IMR-90 (cell line): ENCODE results near the gene PYCR2. TPM values are rescaled to one million over a fixed set of nuclear protein-coding genes. Genes with fewer than 3 reads are reported as not detected.

Experiments
- microRNA-seq, 2 experiments: library from miRNA; stranded (forward) in 1 of 2; unstranded in 1 of 2; fragments of 10-50 nt in 1 of 2; fragments of <30 nt in 1 of 2; gene quantifications in 1 of 2; microRNA quantifications in 1 of 2; one replicate each; pipeline versions ENCODE3 to v1.1.0; 2013 to 2020; ENCODE audit not compliant: insufficient read depth in 1 of 2, insufficient read length in 1 of 2, unreplicated experiment in 1 of 2
- polyA plus RNA-seq, 3 experiments: library from polyadenylated mRNA; depleted of rRNA; stranded (reverse); fragments of >200 nt; gene quantifications; 2 replicates each; pipeline ENCODE4 v1.2.3, GENCODE V29; 2012; ENCODE audit warnings: low replicate concordance in 1 of 3
- small RNA-seq, 5 experiments: library from RNA; depleted of rRNA; stranded (forward); fragments of <200 nt; gene quantifications; one replicate each; pipeline ENCODE3, GENCODE V24; 2012
- total RNA-seq: library from RNA; depleted of rRNA; stranded (reverse); fragments of >200 nt; gene quantifications from 2 replicates; pipeline ENCODE4 v1.2.3, GENCODE V29; 2012; rRNA removed

The PYCR2 gene
- total and polyA plus RNA-seq, 2 of the 4 experiments (the other 2 are of a cell fraction) = 34.4 to 68.1 TPM

Small RNAs within 50 kb of the gene (microRNA-seq; reads per million reads assigned to microRNA genes)
- gene AL117348.1 (ENCODE audit: insufficient read depth, insufficient read length) = not detected
- 1.8 reads per million for gene MIR6741 (ENCODE audit: unreplicated experiment)
- gene NDUFA3P3 (ENCODE audit: insufficient read depth, insufficient read length) = not detected

Small RNAs within 50 kb of the gene (small RNA-seq; reads per million reads assigned to genes)
- gene AL117348.1 = 0 reads per million in 5 experiments
- gene NDUFA3P3 = 0 reads per million in 5 experiments

Other genes with a start within 250 kb of the PYCR2 start
- 230 and 484 TPM in 2 replicates for gene SRP9, start 146.4 kb downstream of the PYCR2 start, total RNA-seq
- gene SRP9, start 146.4 kb downstream of the PYCR2 start, polyA plus RNA-seq (2012; rRNA removed) = 205 and 295 TPM in 2 replicates
- gene EPHX1, start 114.1 kb downstream of the PYCR2 start, total RNA-seq = 16.9 and 20.3 TPM in 2 replicates
- 33.8 and 46.3 TPM in 2 replicates for gene EPHX1, start 114.1 kb downstream of the PYCR2 start, polyA plus RNA-seq (2012; rRNA removed)
- 4.7 and 5.6 TPM in 2 replicates for gene TMEM63A, start 41.9 kb downstream of the PYCR2 start, total RNA-seq
- 23.3 and 23.4 TPM in 2 replicates for gene TMEM63A, start 41.9 kb downstream of the PYCR2 start, polyA plus RNA-seq (2012; rRNA removed)
- not detected in 2 replicates for gene LEFTY1, start 35.1 kb downstream of the PYCR2 start, total RNA-seq
- gene LEFTY1, start 35.1 kb downstream of the PYCR2 start, polyA plus RNA-seq (2012; rRNA removed) = not detected in 2 replicates
- gene LEFTY2, start 17.0 kb upstream of the PYCR2 start, total RNA-seq = not detected in 2 replicates
- gene LEFTY2, start 17.0 kb upstream of the PYCR2 start, polyA plus RNA-seq (2012; rRNA removed) = not detected in 2 replicates
- gene SDE2, start 75.1 kb upstream of the PYCR2 start, total RNA-seq = 14.7 and 29.4 TPM in 2 replicates
- 7.2 and 8.5 TPM in 2 replicates for gene SDE2, start 75.1 kb upstream of the PYCR2 start, polyA plus RNA-seq (2012; rRNA removed)
- 171 and 188 TPM in 2 replicates for gene H3-3A, start 138.5 kb upstream of the PYCR2 start, total RNA-seq
- 253 and 256 TPM in 2 replicates for gene H3-3A, start 138.5 kb upstream of the PYCR2 start, polyA plus RNA-seq (2012; rRNA removed)